Fibroblast of lung (primary cell): ENCODE data around the gene CHRD. TPM values are rescaled to one million over a fixed set of nuclear protein-coding genes. Genes with fewer than 3 reads are reported as not detected.

ENCODE experiments used
- DNase-seq, 2 donors: peaks; one replicate each; pipeline versions ENCODE4 v3.0.0 to v3.0.0-alpha.2; 2010; ENCODE audit warnings: low read depth in 2 of 2
- H2AFZ ChIP-seq: 2 replicates; pipeline ENCODE4 v1.5.1; 2012; ENCODE audit warnings: low read length, control low read depth, inconsistent platforms
- H3K27ac ChIP-seq: 2 replicates; pipeline ENCODE4 v1.5.1; 2011; ENCODE audit warnings: low read length, control low read depth; ENCODE audit not compliant: insufficient read depth
- H3K27me3 ChIP-seq: 2 replicates; pipeline ENCODE4 v1.5.1; 2011; ENCODE audit warnings: mild to moderate bottlenecking, low read length; ENCODE audit not compliant: control insufficient read depth, insufficient read depth
- H3K36me3 ChIP-seq: 2 replicates; pipeline ENCODE4 v1.5.1; 2011; ENCODE audit warnings: low read length; ENCODE audit not compliant: control insufficient read depth, insufficient read depth
- H3K4me1 ChIP-seq: 2 replicates; pipeline ENCODE4 v1.5.1; 2011; ENCODE audit warnings: low read length; ENCODE audit not compliant: control insufficient read depth, insufficient read depth; ENCODE audit errors: extremely low read depth
- H3K4me2 ChIP-seq: 2 replicates; pipeline ENCODE4 v1.5.1; 2011; ENCODE audit warnings: low read length, control low read depth; ENCODE audit not compliant: insufficient read depth; ENCODE audit errors: extremely low read depth
- H3K4me3 ChIP-seq, 4 experiments: fragments of 200-600 bp in 1 of 4; sonication (generic) in 1 of 4; replicated peaks in 1 of 4; 2 replicates each; pipeline ENCODE4 v1.5.1; 2011 to 2016; ENCODE audit warnings: low read length in 4 of 4, low read depth in 3 of 4, mild to moderate bottlenecking in 3 of 4, control low read depth in 2 of 4, inconsistent platforms in 1 of 4, mixed read lengths in 1 of 4; ENCODE audit not compliant: insufficient read depth in 1 of 4; ENCODE audit errors: control extremely low read depth in 1 of 4
- H3K79me2 ChIP-seq: 2 replicates; pipeline ENCODE4 v1.5.1; 2012; ENCODE audit warnings: mild to moderate bottlenecking, low read length, inconsistent platforms; ENCODE audit not compliant: control insufficient read depth, insufficient read depth
- H3K9ac ChIP-seq: 2 replicates; pipeline ENCODE4 v1.5.1; 2011; ENCODE audit warnings: mild to moderate bottlenecking, low read length, control low read depth; ENCODE audit not compliant: insufficient read depth
- H3K9me3 ChIP-seq: 2 replicates; pipeline ENCODE4 v1.5.1; 2012; ENCODE audit warnings: low read depth, low read length; ENCODE audit not compliant: control insufficient read depth, insufficient read depth
- H4K20me1 ChIP-seq: 2 replicates; pipeline ENCODE4 v1.5.1; 2011; ENCODE audit warnings: low read length; ENCODE audit not compliant: control insufficient read depth, insufficient read depth; ENCODE audit errors: extremely low read depth
- CTCF ChIP-seq, 2 donors: IDR thresholded peaks in 1 of 2; conservative IDR thresholded peaks in 1 of 2; 1 replicate in 1 of 2; 2 replicates in 1 of 2; pipeline ENCODE4 v1.5.1; 2011 to 2012; ENCODE audit warnings: low read length in 2 of 2, control low read depth in 1 of 2, inconsistent platforms in 1 of 2, low read depth in 1 of 2, mild to moderate bottlenecking in 1 of 2
- EZH2 ChIP-seq: IDR thresholded peaks from 2 replicates; pipeline ENCODE4 v1.5.1; 2012; ENCODE audit warnings: low read length, control low read depth, mild to moderate bottlenecking; ENCODE audit errors: missing control alignments
- polyA plus RNA-seq, 2 donors: library from polyadenylated mRNA; depleted of rRNA in 1 of 2; stranded (reverse) in 1 of 2; unstranded in 1 of 2; fragments of >200 nt; gene quantifications; 2 replicates each; pipeline ENCODE4 v1.2.1, GENCODE V29; 2011 to 2012; ENCODE audit warnings: missing spikeins in 1 of 2
- total RNA-seq: library from RNA; depleted of rRNA; stranded (reverse); fragments of >200 nt; gene quantifications from 2 replicates; pipeline ENCODE4 v1.2.1, GENCODE V29; 2014

The CHRD gene
- total and polyA plus RNA-seq, 2 donors (not counting 1 experiment from before 2014, with no cell fraction given) = 1.3 to 4.8 TPM

GRCh38 chr3:184360929-184361531, 18.8 kb upstream of the CHRD start:
- Histone ChIP-seq H3K4me3 (peak overlapping the region; percentile 59 to 92 (median 84)), H3K9ac (peak overlapping the region; percentile 96), H3K4me2 (peak overlapping the region; percentile 100), H3K4me1 (peaks cover 6% of the 10 kb centered on the region), H3K27me3 (no peaks in the 10 kb centered on the region), H3K9me3 (no peaks in the 10 kb centered on the region), H4K20me1 (no peaks in the 10 kb centered on the region), H3K79me2 (peaks cover 16% of the 10 kb centered on the region), H3K36me3 (no peaks in the 10 kb centered on the region), H2AFZ (peak overlapping the region; percentile 81), H3K27ac (peak overlapping the region; percentile 59)
- no peak for DNase-seq
- TF ChIP-seq EZH2 (no peak), CTCF (conservative IDR thresholded peaks at IDR 0.05 in 1 of 2, IDR thresholded peaks at IDR 0.05 in 1 of 2; ENCODE audit: low read depth in 1 of 2, low read length in 2 of 2) (no peak)

GRCh38 chr3:184361532-184361931, 18.3 kb upstream of the CHRD start, which contains the start of the genes CLCN2 and POLR2H:
TSS of gene CLCN2 (minus strand) at chr3:184361605. CDS start at chr3:184361479, 126 bp downstream.
TSS of gene POLR2H (plus strand) at chr3:184361710. CDS start at chr3:184363493, 1,783 bp downstream.
- Histone ChIP-seq H3K4me2 (peak within 1 kb of the TSS; percentile 100), H3K9me3 (no peaks in the 10 kb centered on the region), H3K9ac (peak within 1 kb of the TSS; percentile 96), H3K79me2 (peaks cover 16% of the 10 kb centered on the region), H4K20me1 (no peaks in the 10 kb centered on the region), H3K27me3 (no peaks in the 10 kb centered on the region), H3K4me3 (peak within 1 kb of the TSS; percentile 84 to 93 (median 88)), H3K4me1 (peaks cover 6% of the 10 kb centered on the region), H3K27ac (peak within 1 kb of the TSS; percentile 97), H2AFZ (peak within 1 kb of the TSS; percentile 81), H3K36me3 (no peaks in the 10 kb centered on the region)
- peak; percentile 47 to 48 for DNase-seq
- TF ChIP-seq EZH2 = no peak
- TF ChIP-seq CTCF (conservative IDR thresholded peaks at IDR 0.05 in 1 of 2, IDR thresholded peaks at IDR 0.05 in 1 of 2; ENCODE audit: low read depth in 1 of 2, low read length in 2 of 2) = no peak

DNA sequence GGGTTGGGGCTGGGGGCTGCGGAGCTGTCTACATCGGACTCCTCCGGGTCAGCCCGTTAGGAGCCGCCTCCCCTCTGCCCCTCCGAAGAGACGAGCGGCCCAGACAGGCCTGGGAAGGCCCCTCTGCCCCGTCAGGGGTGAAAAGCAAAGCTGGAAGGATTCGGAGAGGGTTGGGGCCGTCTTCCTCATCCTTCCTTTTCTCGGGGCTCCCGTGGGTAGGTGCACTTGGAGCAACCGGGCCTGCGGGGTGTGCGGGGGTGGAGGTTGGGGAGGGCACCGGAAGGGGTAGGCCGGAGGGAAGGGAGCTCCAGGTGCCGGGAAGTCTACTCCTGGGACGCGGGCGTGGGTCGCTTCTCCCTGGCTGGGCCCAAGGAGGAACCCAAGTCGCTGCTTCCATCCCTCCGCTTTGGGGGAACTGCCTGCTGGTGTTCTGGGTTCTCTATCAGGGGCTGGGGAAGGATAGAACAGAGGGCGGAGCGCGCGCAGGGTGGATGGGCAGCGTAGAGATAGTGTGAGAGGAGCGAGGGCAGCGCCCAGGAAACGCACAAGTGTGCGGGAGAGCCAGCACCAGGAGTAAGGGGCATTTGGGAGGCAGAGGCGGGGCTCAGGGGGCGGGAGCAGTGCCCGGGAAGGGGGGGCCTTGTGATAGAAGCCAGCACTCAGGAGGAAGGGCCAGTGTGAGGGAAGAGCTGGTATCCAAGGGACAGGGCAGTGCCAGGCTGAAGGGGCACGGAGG, 17.8 kb upstream of the CHRD start:
- H3K4me1 ChIP-seq = peaks cover 6% of the 10 kb centered on the region
- H3K36me3 ChIP-seq = peaks cover 4% of the 10 kb centered on the region
- no peaks in the 10 kb centered on the region for H4K20me1 ChIP-seq
- no peaks in the 10 kb centered on the region for H3K9me3 ChIP-seq
- H3K79me2 ChIP-seq = peaks cover 16% of the 10 kb centered on the region
- H3K27ac ChIP-seq = peak overlapping the region; percentile 97
- peak overlapping the region; percentile 49 for H2AFZ ChIP-seq
- H3K9ac ChIP-seq = peak overlapping the region; percentile 96
- H3K4me3 ChIP-seq = peak overlapping the region; percentile 84 to 93 (median 86)
- H3K27me3 ChIP-seq = no peaks in the 10 kb centered on the region
- no peak for TF ChIP-seq CTCF (conservative IDR thresholded peaks at IDR 0.05 in 1 of 2, IDR thresholded peaks at IDR 0.05 in 1 of 2; ENCODE audit: low read depth in 1 of 2, low read length in 2 of 2)
- no peak for TF ChIP-seq EZH2
- peak overlapping the region; percentile 71 for H3K4me2 ChIP-seq
- peak in 1 of 2 donors; percentile 68 for DNase-seq
